MCF 10A (cell line): ENCODE measurements around the gene SYPL2. TPM values are rescaled to one million over a fixed set of nuclear protein-coding genes. Genes with fewer than 3 reads are reported as not detected.

Source experiments
- BruUV-seq: library from RNA; stranded (reverse); fragments of 400-500 nt; replicated peaks from 2 replicates; lab custom pipeline; 2021; lab: Mats Ljungman, UMichigan
- CTCF ChIA-PET: fragments of 300-600 bp; sonication (Branson Sonifier 250); formaldehyde crosslinking; extraction: SDS; loops from one replicate; lab custom pipeline; 2021; ENCODE audit warnings: antibody characterized with exemption, inconsistent platforms; lab: Yijun Ruan, JAX
- POLR2A ChIA-PET: fragments of 300-600, 350-650 bp; sonication (Branson Sonifier 250); formaldehyde crosslinking; extraction: SDS; loops from one replicate; lab custom pipeline; 2020; ENCODE audit warnings: antibody characterized with exemption, inconsistent platforms; lab: Yijun Ruan, JAX
- DNase-seq: peaks from one replicate; pipeline ENCODE4 v3.0.0-alpha.2; 2018; ENCODE audit not compliant: unreplicated experiment
- H3K27ac Mint-ChIP-seq: one replicate; pipeline ENCODE4 v1.8.0; 2022; ENCODE audit warnings: mild to moderate bottlenecking, low read depth, mixed read lengths; ENCODE audit not compliant: unreplicated experiment
- H3K27me3 Mint-ChIP-seq: one replicate; pipeline ENCODE4 v1.8.0; 2022; ENCODE audit warnings: mixed read lengths; ENCODE audit not compliant: insufficient read depth, unreplicated experiment
- H3K36me3 Mint-ChIP-seq: one replicate; pipeline ENCODE4 v1.8.0; 2022; ENCODE audit warnings: mild to moderate bottlenecking, moderate library complexity, mixed read lengths; ENCODE audit not compliant: insufficient read depth, unreplicated experiment
- H3K4me1 Mint-ChIP-seq: one replicate; pipeline ENCODE4 v1.8.0; 2022; ENCODE audit warnings: mixed read lengths; ENCODE audit not compliant: insufficient read depth, unreplicated experiment
- H3K4me3 Mint-ChIP-seq: one replicate; pipeline ENCODE4 v1.8.0; 2022; ENCODE audit warnings: mild to moderate bottlenecking, moderate library complexity, mixed read lengths; ENCODE audit not compliant: unreplicated experiment
- H3K9me3 Mint-ChIP-seq: one replicate; pipeline ENCODE4 v1.8.0; 2022; ENCODE audit warnings: mixed read lengths; ENCODE audit not compliant: unreplicated experiment
- CTCF ChIP-seq: fragments of 200-600 bp; IDR thresholded peaks from one replicate; pipeline ENCODE4 v1.8.0; 2022; ENCODE audit warnings: antibody characterized with exemption, mild to moderate bottlenecking; ENCODE audit not compliant: unreplicated experiment
- intact Hi-C: fragments of 100-400 bp; cut with micrococcal nuclease; formaldehyde crosslinking; loops from 2 replicates; pipeline ENCODE4 v1.14.1; 2022
- total RNA-seq: library from RNA; stranded (reverse); gene quantifications from 2 replicates; pipeline ENCODE4 v1.2.3, GENCODE V29; 2022

SYPL2 gene
- total RNA-seq, 1 experiment from 2014 or later = not detected

- BruUV-seq = no TSS peak
- TF ChIP-seq CTCF = no peak
- Mint-ChIP-seq H3K36me3 (no peaks in the 10 kb centered on the region), H3K4me3 (no peak overlapping the region), H3K9me3 (no peaks in the 10 kb centered on the region), H3K4me1 (peaks cover 4% of the 10 kb centered on the region), H3K27me3 (peaks cover 80% of the 10 kb centered on the region), H3K27ac (no peak overlapping the region)
- intact Hi-C loops = no loop called here
- POLR2A ChIA-PET = interaction anchor here (0.7 kb wide), 1 partner anchor 9 kb away, joined by 3 read pairs; the partner anchor contains the start of gene ATXN7L2
- no peak for DNase-seq
- CTCF ChIA-PET = interaction anchor here (0.6 to 1.4 kb wide), 2 partner anchors 16 to 136 kb away, joined by 3 to 5 read pairs; no protein-coding TSS in a partner anchor
These were observed 8.4 kb downstream of the SYPL2 start for GRCh38 chr1:109474697-109475096.

GRCh38 chr1:109475261-109475660 is 8.9 kb downstream of the SYPL2 start:
- CTCF ChIA-PET = interaction anchor here (1.4 kb wide), 2 partner anchors 15 to 18 kb away, joined by 5 read pairs; partner anchors contain the start of gene CYB561D1
- TF ChIP-seq CTCF = no peak
- peaks cover 80% of the 10 kb centered on the region for H3K27me3 Mint-ChIP-seq
- DNase-seq = no peak
- H3K27ac Mint-ChIP-seq = no peak overlapping the region
- no TSS peak for BruUV-seq
- no peaks in the 10 kb centered on the region for H3K36me3 Mint-ChIP-seq
- intact Hi-C loops = no loop called here
- H3K9me3 Mint-ChIP-seq = no peaks in the 10 kb centered on the region
- no peak overlapping the region for H3K4me3 Mint-ChIP-seq
- peaks cover 4% of the 10 kb centered on the region for H3K4me1 Mint-ChIP-seq
- POLR2A ChIA-PET = interaction anchor here (0.7 to 1.0 kb wide), 2 partner anchors 9 to 14 kb away, joined by 3 to 5 read pairs; partner anchors contain the start of gene ATXN7L2

GRCh38 chr1:109476825-109477224 is 10.5 kb downstream of the SYPL2 start:
- ChIA-PET CTCF (interaction anchor here (0.6 to 1.4 kb wide), 2 partner anchors 17 to 149 kb away, joined by 3 to 5 read pairs; partner anchors contain the start of gene CYB561D1), POLR2A (no interaction called here)
- BruUV-seq = no TSS peak
- no peak overlapping the region for H3K27ac Mint-ChIP-seq
- intact Hi-C loops = no loop called here
- H3K9me3 Mint-ChIP-seq = no peaks in the 10 kb centered on the region
- H3K27me3 Mint-ChIP-seq = peaks cover 77% of the 10 kb centered on the region
- TF ChIP-seq CTCF = no peak
- peaks cover 4% of the 10 kb centered on the region for H3K4me1 Mint-ChIP-seq
- H3K36me3 Mint-ChIP-seq = no peaks in the 10 kb centered on the region
- no peak overlapping the region for H3K4me3 Mint-ChIP-seq
- no peak for DNase-seq

GRCh38 chr1:109477821-109478220 is 11.5 kb downstream of the SYPL2 start:
- no peak for TF ChIP-seq CTCF
- CTCF ChIA-PET = interaction anchor here (2.8 kb wide), 1 partner anchor 13 kb away, joined by 17 read pairs; no protein-coding TSS in a partner anchor
- H3K27ac Mint-ChIP-seq = no peak overlapping the region
- intact Hi-C loops = no loop called here
- peaks cover 4% of the 10 kb centered on the region for H3K4me1 Mint-ChIP-seq
- H3K27me3 Mint-ChIP-seq = peaks cover 67% of the 10 kb centered on the region
- H3K9me3 Mint-ChIP-seq = no peaks in the 10 kb centered on the region
- H3K36me3 Mint-ChIP-seq = no peaks in the 10 kb centered on the region
- POLR2A ChIA-PET = no interaction called here
- no TSS peak for BruUV-seq
- DNase-seq = no peak
- no peak overlapping the region for H3K4me3 Mint-ChIP-seq
